Stimulated activated CD4-positive, alpha-beta T cell treated with anti-CD3 and anti-CD28 coated beads, Interleukin-1b, Interleukin-23, amount 100 ng/mL, for 1 hour (primary cell): ENCODE results near the gene CACNA1E.

ENCODE experiments used
- DNase-seq, 2 donors: peaks; one replicate each; pipeline ENCODE4 v3.0.0-alpha.2; 2020; ENCODE audit warnings: low read depth in 2 of 2

CACNA1E gene

DNA sequence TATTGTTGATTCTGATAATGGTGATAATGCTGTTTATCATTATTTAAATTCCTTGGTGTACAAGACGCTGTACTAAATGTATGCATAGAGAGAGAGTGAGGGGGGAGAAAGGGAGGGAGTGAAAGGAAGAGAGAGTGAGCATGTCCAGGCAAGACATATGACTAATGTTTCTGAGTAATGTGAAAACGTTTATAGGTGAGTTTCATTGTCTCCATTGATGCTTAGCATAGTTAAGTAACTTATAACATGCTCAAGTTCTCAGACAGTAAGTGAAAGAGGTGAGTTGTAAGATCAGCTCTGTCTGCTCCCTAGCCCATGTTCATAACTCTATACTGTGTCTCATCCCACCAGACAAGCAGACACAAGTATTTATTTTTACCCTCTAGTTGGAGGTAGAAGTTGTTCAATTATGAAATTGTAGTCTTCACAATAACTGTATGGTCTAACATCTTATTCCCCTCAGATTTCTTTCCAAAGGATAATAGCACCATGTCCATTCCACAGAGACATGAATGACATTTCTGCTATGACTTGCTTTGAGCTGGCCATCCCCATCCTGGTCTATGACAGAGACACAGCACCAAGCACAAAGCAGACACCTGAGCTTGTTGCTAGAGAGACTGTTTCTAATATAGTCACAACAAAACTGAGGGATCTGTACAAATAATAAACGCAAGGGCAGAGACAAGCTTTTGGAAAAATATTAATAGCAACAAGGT, 285.1 kb downstream of the CACNA1E start:
- DNase-seq: no peak

DNA sequence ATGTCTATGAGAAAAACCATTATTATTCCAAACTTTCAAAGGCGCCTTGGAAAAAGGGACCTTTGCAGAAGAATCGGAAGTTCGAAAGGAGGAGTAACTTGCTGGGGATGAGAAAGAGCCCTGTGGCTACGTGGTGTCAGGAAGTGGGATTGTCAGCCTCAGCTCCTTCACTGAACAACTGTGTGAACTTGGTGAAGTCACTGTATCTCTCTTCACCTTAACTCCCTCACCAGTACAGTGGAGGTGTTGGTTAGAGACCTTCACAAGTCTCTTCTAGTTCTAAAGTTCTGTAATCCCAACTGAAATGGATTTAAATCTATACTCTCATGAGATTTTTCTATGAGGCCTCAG, 285.6 kb downstream of the CACNA1E start:
- DNase-seq: no peak

DNA sequence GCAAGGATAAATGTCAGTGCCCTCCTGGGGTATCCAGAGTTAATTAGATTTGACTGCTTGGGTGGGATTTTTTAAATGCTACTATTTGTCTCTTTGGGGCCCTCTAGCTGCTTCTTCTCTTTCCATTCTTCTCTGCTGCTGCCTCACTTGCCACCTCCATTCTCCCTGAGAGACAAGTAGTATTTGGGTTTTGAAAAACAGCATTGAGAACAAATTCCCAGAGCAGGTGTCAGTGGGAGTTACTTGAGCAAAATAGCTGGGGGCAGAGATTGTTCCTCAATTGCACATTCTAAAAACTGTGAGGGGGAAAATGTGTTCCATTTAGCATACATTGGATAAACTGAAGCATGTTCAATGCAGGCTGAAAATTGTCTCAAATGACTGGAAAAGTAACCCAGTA, 286.5 kb downstream of the CACNA1E start:
- DNase-seq: no peak

DNA sequence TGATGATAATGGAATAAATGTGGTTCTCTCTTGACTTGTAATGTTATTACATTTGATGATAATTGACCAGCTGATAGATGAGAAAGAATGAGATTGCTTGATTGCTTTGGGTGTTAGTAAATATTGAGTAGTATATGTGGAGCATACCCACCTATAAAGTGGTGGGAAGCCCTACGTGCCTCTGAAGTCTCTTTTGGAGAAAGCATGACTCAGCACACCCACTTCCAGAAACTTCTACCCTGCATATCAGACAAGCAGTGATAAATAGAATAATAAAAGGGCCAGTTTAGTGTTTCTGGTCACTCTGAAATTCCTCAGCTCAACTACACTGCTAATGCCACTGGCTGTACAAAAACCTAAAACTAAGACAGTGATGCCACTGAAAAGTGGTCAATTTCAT, 289.4 kb downstream of the CACNA1E start:
- no peak for DNase-seq

DNA sequence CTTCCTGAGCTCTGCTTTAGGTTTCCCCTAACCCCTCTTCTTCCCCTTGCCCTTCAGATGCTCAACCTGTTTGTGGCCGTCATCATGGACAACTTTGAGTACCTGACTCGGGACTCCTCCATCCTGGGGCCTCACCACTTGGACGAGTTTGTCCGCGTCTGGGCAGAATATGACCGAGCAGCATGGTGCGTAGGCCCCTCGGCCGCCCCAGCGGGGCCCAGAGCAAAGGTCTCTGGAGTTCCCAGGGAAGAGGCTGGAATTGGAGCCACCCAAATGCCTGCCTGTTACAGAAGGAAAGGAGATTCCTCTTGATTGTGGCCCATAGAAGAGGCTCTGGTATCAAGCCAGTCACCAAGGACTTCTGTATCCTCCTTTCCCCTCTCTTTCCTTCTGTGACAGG, 292.7 kb downstream of the CACNA1E start:
- no peak for DNase-seq

DNA sequence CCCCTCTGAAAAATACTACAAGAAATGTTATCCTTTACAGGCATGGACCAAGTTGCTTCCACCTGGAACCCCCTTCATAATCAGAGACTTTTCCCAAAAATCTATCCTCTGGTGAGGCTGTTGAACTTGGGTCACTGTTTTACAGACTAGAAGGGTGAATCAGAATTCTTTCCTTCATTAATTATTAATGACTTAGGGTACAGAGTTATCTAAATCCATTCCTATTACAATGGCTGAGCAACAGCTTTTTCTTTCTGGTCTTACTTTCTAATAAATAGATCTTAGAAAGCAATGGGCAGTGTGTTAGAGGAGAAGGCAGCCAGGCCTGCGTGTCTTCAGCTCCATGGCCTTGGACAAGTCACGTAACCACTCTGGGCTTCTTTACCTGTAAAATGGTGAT, 294.0 kb downstream of the CACNA1E start:
- DNase-seq: no peak

DNA sequence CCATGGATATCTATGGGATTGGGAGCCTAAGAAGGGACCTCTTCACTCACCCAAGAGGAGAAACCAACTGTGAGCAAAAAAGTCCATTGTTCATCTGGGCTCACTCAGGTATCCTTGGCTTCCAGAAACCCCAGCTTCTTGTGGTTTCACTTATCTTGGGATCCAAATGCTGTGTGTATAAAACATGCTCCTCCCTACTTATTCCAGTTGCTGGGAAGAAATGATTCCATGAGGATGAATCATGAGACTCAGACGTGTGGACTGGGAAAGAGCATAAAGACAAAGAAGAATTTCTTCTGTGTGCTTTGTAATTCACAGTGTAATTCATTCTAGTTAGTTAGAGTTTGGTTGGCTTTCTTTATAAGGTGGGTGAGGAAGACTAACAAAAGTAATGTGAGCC, 294.5 kb downstream of the CACNA1E start:
- DNase-seq: no peak

DNA sequence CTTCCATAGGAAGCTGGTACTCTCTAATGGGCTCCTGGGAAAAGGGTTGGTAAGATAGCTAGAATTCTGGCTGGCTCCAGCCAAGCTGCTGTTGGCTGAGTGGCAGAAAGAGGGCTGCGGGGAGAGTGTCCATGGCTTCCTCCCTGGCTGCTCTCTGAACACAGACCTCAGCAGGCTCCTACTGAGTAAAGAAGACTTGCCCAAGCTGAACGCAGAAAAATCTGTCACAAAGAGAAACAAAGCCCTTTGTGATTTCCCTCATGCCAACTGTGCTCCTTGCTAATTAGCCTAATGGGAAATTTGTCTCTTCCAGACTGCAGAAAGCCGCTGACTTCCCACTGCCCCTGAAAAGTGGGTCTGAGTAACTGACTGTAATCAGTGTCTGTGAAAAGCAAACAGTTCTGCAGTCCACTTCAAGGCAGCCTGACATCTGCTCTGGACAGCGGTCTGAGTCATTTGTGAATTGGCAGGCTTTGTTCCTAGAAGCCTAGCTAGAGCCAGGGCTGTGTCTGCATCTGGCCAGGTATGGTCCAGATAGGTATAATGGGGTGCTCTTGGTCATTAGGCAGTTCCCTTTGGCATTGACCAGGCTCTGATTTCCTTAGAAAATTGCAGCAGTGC, 295.4 kb downstream of the CACNA1E start:
- DNase-seq: no peak

DNA sequence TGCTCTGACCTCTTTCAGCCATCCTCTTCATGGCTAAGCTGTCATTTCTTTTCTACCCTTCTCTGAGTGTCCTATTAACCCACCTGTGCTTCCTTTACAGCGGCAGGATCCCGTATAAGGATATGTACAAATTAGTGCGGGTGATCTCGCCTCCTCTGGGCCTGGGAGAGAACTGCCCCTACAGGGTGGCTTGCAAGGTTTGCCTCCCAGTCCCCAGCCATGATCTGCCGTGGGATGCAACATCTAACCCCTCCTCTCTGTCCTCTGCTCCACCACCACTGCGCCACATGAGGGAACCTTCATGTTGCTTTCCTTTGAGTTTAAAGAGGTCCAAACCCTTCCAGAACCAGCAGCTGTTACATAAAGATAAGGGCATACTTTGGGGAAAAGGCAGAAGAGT, 296.0 kb downstream of the CACNA1E start:
- DNase-seq: no peak

DNA sequence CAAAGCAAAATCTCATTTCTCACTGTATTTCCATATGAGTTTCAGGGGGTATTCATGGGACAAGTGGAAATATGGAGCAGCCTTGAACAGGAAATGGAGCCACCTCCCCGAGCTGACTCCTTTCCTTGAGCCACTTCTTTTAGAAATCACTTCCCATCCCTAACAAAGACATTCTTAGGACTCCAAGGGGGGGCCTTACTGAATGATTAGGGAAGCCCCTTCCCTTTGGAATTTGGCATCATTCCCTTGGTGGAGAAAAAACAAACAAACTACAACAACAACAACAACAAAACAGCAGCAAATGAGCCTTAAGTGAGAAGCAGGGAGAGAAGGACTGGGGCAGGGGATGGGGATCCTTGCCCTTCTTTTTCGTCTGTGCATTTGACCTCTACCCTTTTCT, 299.9 kb downstream of the CACNA1E start:
- DNase-seq: no peak

DNA sequence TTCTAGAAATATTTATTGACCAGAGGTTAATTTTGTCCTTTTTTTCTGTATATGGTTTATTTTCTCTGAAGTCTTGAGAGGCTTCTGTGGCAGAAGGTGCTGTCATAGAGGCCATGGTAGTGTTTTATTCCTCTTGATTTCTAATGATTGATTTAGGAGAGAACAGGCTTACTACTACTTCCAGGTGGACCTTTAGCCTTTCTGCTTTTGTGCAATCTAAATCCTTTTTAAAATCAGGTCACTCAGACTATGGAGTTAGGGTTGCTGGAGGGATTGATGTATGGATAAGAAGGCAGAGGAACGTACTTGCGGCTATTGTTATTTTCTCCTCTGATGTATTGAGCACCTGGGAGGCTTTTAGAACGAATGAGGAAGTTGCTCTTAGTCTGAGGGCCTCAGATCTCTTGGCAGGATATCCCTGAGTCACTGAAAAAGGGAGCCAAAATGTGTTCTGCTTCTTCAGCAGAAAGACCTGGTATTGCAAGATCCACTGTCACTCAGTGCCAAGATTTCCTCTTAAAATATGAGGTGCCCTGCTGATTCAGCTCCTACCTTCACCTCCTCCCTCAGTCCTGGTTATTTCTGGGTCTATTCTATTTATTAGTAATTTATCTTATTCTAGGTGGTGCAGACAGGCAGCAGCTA, 300.8 kb downstream of the CACNA1E start:
- DNase-seq: no peak

DNA sequence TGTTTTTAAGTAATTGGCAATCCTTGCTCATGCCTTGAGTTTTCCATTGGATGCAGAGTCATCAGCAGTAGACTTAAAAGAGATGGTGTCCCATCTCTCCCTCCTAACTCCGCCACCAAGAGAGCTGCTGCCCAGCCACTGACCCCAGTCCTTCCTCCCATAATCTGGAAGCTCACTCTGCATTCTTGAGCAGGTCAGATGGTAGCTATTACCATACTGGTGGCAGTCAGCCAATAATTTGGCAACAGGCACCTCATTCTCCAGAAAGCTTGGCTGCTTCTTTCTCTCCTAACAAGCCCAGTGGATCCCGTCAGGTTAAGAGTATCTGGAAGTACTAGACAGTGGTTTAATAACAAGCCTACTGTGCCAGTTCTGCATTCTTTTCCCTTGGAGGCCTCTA, 306.1 kb downstream of the CACNA1E start:
- DNase-seq: no peak

DNA sequence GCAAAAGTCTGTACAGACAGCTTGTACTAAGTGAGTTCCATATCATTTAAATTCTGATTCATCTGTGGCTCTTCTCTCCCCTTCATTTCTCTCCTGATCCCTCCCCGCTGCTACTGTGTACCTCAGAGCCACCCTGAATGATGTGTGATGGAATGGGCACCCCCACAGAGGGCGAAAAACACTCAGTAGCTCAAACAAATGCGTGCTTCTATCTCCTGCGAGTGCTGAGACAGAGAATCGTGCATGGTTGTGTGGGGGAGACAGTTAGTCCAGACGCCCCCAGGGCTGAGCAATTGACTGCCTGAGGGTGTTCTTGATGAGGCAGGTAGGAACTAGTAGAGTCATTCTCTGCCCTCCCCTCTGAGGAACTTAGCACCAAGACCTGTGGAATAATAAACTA, 308.4 kb downstream of the CACNA1E start:
- no peak for DNase-seq

DNA sequence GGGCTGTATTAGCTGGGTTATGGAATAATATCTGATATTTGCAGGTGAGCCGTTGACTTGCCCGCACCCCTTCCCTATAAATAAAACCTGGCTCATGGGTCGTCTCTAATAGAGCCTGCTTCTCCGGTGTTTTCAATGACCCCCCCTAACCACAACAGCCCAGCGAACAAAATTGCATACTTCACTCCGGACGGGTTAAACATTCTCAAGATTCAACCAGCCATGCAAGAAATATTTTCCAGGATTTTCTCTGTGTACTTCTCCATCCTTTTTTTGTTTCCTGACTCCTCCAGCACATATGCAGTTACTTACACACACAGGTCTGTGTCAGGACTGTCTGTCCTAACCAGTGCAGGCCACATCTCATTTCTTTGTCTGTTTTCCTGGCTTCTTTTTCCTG, 310.5 kb downstream of the CACNA1E start:
- DNase-seq: no peak

DNA sequence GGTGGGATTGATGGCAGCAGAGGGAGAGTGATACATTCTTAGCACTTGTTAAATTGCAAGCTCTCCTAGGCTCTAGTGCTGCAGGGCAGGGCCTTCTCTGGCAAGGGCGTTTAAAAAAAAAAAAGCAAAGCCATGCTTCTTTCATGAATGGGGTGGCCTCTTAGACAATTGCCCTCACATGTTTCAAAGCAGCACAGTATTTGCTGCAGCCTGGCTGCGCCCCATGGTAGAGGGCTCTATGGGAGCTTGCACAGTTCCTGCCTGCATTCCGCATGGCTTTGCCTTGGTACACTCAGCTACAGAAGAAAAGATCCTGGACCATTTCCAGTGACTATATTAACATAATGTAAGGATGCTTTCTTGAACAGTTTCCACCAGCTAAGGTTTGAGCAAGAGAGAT, 311.0 kb downstream of the CACNA1E start:
- no peak for DNase-seq

DNA sequence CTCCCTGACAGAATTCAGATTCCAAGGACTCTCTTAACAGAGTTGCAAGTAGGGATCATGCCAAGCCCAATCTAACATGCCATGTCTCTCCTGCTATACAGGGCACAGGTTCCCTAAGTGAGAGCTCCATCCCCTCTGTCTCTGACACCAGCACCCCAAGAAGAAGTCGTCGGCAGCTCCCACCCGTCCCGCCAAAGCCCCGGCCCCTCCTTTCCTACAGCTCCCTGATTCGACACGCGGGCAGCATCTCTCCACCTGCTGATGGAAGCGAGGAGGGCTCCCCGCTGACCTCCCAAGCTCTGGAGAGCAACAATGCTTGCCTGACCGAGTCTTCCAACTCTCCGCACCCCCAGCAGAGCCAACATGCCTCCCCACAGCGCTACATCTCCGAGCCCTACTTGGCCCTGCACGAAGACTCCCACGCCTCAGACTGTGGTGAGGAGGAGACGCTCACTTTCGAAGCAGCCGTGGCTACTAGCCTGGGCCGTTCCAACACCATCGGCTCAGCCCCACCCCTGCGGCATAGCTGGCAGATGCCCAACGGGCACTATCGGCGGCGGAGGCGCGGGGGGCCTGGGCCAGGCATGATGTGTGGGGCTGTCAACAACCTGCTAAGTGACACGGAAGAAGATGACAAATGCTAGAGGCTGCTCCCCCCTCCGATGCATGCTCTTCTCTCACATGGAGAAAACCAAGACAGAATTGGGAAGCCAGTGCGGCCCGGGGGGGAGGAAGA, 315.0 kb downstream of the CACNA1E start:
- no peak for DNase-seq

DNA sequence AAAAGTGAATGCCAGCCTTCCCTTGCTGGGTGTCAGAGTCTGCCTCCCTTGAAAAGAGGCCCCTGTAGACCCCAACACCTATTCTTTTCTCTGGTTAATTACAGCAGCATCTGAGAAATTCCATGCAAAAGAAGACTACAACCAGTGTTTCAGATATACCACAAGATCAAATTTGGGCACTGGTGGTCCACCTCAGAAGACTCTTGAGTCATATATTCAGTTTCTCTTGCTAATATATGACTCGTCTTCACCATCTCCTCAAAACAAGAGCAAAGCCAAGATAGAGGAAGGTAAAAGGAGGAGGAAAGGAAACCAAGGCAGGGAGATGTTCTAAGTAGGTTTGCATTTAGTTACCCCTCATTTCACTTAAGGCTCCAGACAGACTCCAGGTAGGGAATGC, 318.3 kb downstream of the CACNA1E start:
- no peak for DNase-seq

DNA sequence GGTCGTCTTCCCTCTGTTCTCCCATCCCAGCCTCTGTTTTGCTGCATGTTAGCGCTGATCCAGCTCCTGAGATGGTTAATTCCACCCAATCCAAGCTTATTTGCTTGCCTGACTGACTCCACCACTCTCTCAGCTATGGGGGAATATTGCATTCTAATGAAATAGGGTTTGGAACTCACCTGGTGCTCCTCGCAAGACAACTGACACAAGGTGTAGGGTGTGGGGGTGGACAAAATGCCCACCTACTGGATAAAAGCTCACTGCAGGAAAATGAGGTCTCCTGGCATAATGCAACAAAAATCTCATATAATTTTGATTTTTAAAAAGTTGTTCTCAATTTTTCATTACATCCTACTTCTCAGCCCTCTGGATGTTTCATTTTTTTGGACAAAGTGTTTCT, 319.1 kb downstream of the CACNA1E start:
- no peak for DNase-seq

DNA sequence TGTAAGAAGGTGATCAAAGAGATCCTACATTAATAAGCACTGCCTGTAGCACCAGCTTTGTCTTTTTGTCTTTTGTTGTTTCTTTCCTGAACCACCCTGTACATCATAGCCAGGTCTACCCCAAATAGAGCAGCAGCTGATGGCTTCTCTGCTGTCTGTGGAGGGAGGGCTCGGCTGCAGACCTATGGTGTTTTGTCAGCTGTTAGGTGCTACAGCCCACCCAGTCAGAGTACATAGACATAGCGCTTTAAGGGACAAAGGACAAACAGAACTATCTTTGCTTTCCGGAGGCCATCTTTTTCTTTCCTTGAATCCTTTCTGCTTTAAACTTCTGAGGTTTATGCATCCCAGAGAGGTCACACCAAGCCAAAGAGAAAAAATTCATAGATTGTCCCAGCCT, 320.1 kb downstream of the CACNA1E start:
- DNase-seq: no peak

DNA sequence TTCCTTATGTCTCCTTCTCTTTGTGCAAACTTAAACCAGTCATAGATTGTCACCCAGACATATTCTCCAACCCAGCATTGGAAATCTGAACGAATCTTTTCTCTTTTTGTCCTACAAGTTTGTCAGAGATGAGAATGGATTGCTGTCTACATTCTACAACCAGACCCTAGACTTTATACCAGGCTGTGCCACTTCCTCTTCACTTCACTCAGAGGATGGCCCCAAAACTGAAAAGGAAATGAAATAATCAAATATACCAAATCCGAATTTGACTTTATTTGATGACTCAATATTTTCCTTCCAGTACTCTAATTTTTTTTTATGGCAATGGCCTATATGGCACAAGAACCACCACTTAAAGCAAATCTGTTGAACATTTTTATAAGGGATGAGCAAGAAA, 321.7 kb downstream of the CACNA1E start:
- DNase-seq: no peak

DNA sequence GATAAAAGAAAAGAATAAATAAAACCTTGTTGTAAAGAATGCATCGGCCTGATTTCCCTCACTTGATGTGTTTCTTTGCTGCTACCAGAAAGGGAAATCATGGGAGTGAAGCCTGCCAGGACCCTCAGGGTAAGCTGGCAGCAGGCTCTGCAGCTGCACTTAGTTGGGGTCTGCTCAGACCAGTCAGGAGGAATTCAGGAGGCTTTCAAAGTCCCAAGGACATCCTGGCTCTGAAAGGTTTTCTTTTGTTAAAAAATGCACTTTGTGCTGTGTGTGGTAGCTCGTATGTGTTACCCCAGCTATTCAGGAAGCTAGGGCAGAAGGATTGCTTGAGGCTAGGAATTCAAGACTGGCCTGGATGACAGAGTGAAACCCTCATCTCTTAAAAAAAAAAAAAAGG, 323.4 kb downstream of the CACNA1E start:
- DNase-seq: no peak

DNA sequence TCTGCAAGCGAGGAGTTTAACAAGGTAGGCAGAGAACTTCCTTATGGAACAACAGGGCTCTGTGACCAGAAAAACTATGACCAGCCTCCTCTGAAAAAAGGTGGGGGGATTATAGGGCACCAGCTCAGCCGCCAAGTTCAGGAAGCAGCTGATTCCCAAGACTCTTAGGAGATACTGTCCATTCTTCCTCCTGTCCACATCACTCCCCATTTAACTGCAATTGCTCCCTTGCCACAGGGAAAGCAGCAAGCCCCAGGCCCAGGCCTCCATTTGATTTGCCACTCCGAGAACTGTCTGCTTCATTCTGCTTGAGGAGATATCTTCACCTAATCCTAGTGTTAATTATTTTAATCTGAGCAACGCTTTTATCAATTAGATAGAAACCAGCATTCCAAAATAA, 323.9 kb downstream of the CACNA1E start:
- DNase-seq: no peak

DNA sequence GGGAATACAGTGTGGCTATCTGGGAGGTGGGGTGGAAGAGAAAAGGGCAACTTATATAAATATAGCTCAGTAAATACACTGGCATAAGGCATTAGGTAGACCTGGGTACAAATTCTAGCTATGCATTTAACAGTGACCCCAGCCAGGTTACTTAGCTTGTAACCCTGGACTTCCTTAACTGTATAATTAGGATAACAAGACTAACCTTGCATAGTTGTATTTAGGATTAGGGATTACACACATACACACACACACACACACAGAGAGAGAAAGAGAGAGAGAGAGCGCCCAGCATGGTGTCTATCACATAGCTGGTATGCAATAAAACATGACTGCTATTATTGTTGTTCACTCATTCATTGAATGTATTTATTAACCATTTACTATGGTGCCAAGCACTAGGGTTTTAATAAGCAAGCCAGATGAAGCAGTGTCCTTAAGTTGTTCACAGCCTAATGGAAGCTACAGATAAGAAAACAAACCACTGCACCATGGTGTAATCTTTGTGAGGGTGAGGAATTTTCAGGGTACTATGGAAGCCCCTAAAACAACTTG, 326.8 kb downstream of the CACNA1E start:
- no peak for DNase-seq
